ENCODE data around the gene ZC3H8. TPM values are rescaled to one million over a fixed set of nuclear protein-coding genes. Genes with fewer than 3 reads are reported as not detected.
"Not testable (repeated sequence)": the region's sequence is repeated elsewhere in the genome, so short reads cannot be mapped to it uniquely, and the experiment has no call there.

ZC3H8 gene
- total RNA-seq, 1 experiment from 2014 or later, result 13.1 TPM

- intact Hi-C loops (cut with micrococcal nuclease), result no loop called here
- Histone ChIP-seq H4K20me1 (ENCODE audit: low read length) (no peaks in the 10 kb centered on the region), H3K9ac (ENCODE audit: low read length) (no peak overlapping the region), H3K4me2 (ENCODE audit: low read length) (no peak overlapping the region), H3K36me3 (ENCODE audit: low read depth, low read length) (no peaks in the 10 kb centered on the region), H3K27me3 (ENCODE audit: low read length) (no peaks in the 10 kb centered on the region), H3K4me1 (ENCODE audit: insufficient read depth, low read length) (0 out of 2 replicates have a peak, but pooled peaks cover 6% of the 10 kb centered on the region), H3K9me2 (replicated peaks; ENCODE audit: low read length) (no peaks in the 10 kb centered on the region), H2AFZ (ENCODE audit: low read length) (no peak overlapping the region), H3K79me2 (ENCODE audit: low read length) (no peaks in the 10 kb centered on the region), H3K27ac (ENCODE audit: low read length) (no peak overlapping the region), H3F3A (ENCODE audit: low read length, unreplicated experiment) (no peaks in the 10 kb centered on the region), H3K4me3 (ENCODE audit: low read length) (no peak overlapping the region), H3K9me3 (ENCODE audit: low read length) (no peaks in the 10 kb centered on the region)
- DNase-seq (peak; percentile 53), ATAC-seq (peak; percentile 58)
- TF ChIP-seq EZH2 (IDR thresholded peaks at IDR 0.05; ENCODE audit: low read length, unreplicated experiment) (no peak), EZH2phosphoT487 (IDR thresholded peaks at IDR 0.05; ENCODE audit: borderline replicate concordance, low read length) (no peak), CTCF (conservative IDR thresholded peaks at IDR 0.05; ENCODE audit: low read depth, low read length) (no peak)
- no TSS peak for BruUV-seq (replicated peaks)
- CTCF ChIA-PET, result no interaction called here
- POLR2A ChIA-PET (ENCODE audit: unreplicated experiment), result no interaction called here
Observed at GRCh38 chr2:112290088-112290487, 35.2 kb upstream of the ZC3H8 start.

- H3K27ac ChIP-seq (ENCODE audit: low read length); H3K9me2 ChIP-seq (replicated peaks; ENCODE audit: low read length); H3F3A ChIP-seq (ENCODE audit: low read length, unreplicated experiment); CTCF ChIA-PET; BruUV-seq (replicated peaks); H3K79me2 ChIP-seq (ENCODE audit: low read length); H3K9ac ChIP-seq (ENCODE audit: low read length); H3K27me3 ChIP-seq (ENCODE audit: low read length); H4K20me1 ChIP-seq (ENCODE audit: low read length); H3K9me3 ChIP-seq (ENCODE audit: low read length); H2AFZ ChIP-seq (ENCODE audit: low read length); H3K4me3 ChIP-seq (ENCODE audit: low read length); H3K36me3 ChIP-seq (ENCODE audit: low read depth, low read length); intact Hi-C loops (cut with micrococcal nuclease); POLR2A ChIA-PET (ENCODE audit: unreplicated experiment): not testable (repeated sequence)
- DNase-seq, result peak; percentile 41
- Histone ChIP-seq H3K4me1 (ENCODE audit: insufficient read depth, low read length) (peaks cover 10% of the 10 kb centered on the region), H3K4me2 (ENCODE audit: low read length) (peak overlapping the region; percentile 39)
- ATAC-seq, result peak; percentile 85
Observed at GRCh38 chr2:112283535-112283934, 28.7 kb upstream of the ZC3H8 start.

GRCh38 chr2:112282066-112282465, 27.2 kb upstream of the ZC3H8 start:
- peaks cover 12% of the 10 kb centered on the region for H3K4me1 ChIP-seq (ENCODE audit: insufficient read depth, low read length)
- POLR2A ChIA-PET (ENCODE audit: unreplicated experiment); H3K9me3 ChIP-seq (ENCODE audit: low read length); H2AFZ ChIP-seq (ENCODE audit: low read length); BruUV-seq (replicated peaks); intact Hi-C loops (cut with micrococcal nuclease); H3K9ac ChIP-seq (ENCODE audit: low read length); DNase-seq; H3K27ac ChIP-seq (ENCODE audit: low read length); H3K36me3 ChIP-seq (ENCODE audit: low read depth, low read length); H3F3A ChIP-seq (ENCODE audit: low read length, unreplicated experiment); H3K4me3 ChIP-seq (ENCODE audit: low read length); H3K27me3 ChIP-seq (ENCODE audit: low read length); ATAC-seq; H4K20me1 ChIP-seq (ENCODE audit: low read length); H3K79me2 ChIP-seq (ENCODE audit: low read length); H3K9me2 ChIP-seq (replicated peaks; ENCODE audit: low read length); H3K4me2 ChIP-seq (ENCODE audit: low read length); CTCF ChIA-PET: not testable (repeated sequence)

GRCh38 chr2:112277596-112278220, 22.9 kb upstream of the ZC3H8 start:
- intact Hi-C loops (cut with micrococcal nuclease), result no loop called here
- H3K4me3 ChIP-seq (ENCODE audit: low read length), result no peak overlapping the region
- H3F3A ChIP-seq (ENCODE audit: low read length, unreplicated experiment), result no peaks in the 10 kb centered on the region
- no peak overlapping the region for H3K4me2 ChIP-seq (ENCODE audit: low read length)
- H3K27ac ChIP-seq (ENCODE audit: low read length), result no peak overlapping the region
- TF ChIP-seq EZH2 (IDR thresholded peaks at IDR 0.05; ENCODE audit: low read length, unreplicated experiment) (no peak), CTCF (conservative IDR thresholded peaks at IDR 0.05; ENCODE audit: low read depth, low read length) (no peak), EZH2phosphoT487 (IDR thresholded peaks at IDR 0.05; ENCODE audit: borderline replicate concordance, low read length) (no peak)
- CTCF ChIA-PET, result interaction anchor here (0.6 kb wide), 1 partner anchor 39 kb away, joined by 3 read pairs; no protein-coding TSS in a partner anchor
- DNase-seq, result no peak
- H4K20me1 ChIP-seq (ENCODE audit: low read length), result no peaks in the 10 kb centered on the region
- H3K4me1 ChIP-seq (ENCODE audit: insufficient read depth, low read length), result peaks cover 8% of the 10 kb centered on the region
- BruUV-seq (replicated peaks), result no TSS peak
- no peaks in the 10 kb centered on the region for H3K27me3 ChIP-seq (ENCODE audit: low read length)
- POLR2A ChIA-PET (ENCODE audit: unreplicated experiment), result interaction anchor here (0.6 kb wide), 1 partner anchor 24 kb away, joined by 3 read pairs; no protein-coding TSS in a partner anchor
- no peaks in the 10 kb centered on the region for H3K36me3 ChIP-seq (ENCODE audit: low read depth, low read length)
- H3K9me3 ChIP-seq (ENCODE audit: low read length), result no peaks in the 10 kb centered on the region
- H2AFZ ChIP-seq (ENCODE audit: low read length), result no peak overlapping the region
- no peak for ATAC-seq
- no peaks in the 10 kb centered on the region for H3K9me2 ChIP-seq (replicated peaks; ENCODE audit: low read length)
- peaks cover 8% of the 10 kb centered on the region for H3K79me2 ChIP-seq (ENCODE audit: low read length)
- H3K9ac ChIP-seq (ENCODE audit: low read length), result no peak overlapping the region
